Measurements from ENCODE around the gene PICALM. TPM values are rescaled to one million over a fixed set of nuclear protein-coding genes. Genes with fewer than 3 reads are reported as not detected.

PICALM gene
- total and polyA plus RNA-seq, 4 donors, result 56.8 to 454 (median 152) TPM

DNA sequence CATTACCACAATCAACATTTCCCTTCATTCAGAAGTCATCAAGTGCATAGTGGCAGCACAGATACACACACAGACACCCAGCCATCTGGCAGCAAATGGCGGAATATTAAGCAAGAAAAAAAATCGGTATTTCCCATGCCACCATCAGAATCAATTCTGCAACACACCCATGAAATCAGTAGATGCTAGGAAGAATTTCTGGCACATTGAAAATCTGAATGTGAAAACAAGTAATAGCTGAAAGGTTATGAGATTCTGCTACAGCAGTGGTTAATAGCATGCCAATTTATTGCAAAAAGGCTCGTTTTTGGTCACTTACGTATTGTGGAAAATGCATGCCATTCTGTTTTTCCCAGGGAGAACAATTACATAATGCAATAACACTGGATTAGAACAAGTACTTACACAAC lies 91.1 kb downstream of the PICALM start:
- no peak overlapping the region for H3K9ac ChIP-seq (ENCODE audit: insufficient read depth in 1 of 2, low read length in 2 of 2)
- H3K27me3 ChIP-seq (ENCODE audit: control insufficient read depth in 3 of 3, insufficient read depth in 3 of 3, low read length in 2 of 3), result no peaks in the 10 kb centered on the region
- ATAC-seq (ENCODE audit: insufficient read depth, low FRiP score) (no peak), DNase-seq (peak in 2 of 3 donors; percentile 42 to 51)
- peaks cover 6 to 34% (median 28%) of the 10 kb centered on the region in 4 donors for H3K36me3 ChIP-seq (ENCODE audit: control insufficient read depth in 4 of 4, insufficient read depth in 4 of 4, low read length in 4 of 4)
- 68 to 83% methylated on average over 4 of the region's 4 CpGs for WGBS, 2 donors
- H3K4me3 ChIP-seq, result no peak overlapping the region
- H3K9me3 ChIP-seq (ENCODE audit: control insufficient read depth in 4 of 4, insufficient read depth in 3 of 4, low read length in 3 of 4), result no peaks in the 10 kb centered on the region
- TF ChIP-seq, protein P1, sequence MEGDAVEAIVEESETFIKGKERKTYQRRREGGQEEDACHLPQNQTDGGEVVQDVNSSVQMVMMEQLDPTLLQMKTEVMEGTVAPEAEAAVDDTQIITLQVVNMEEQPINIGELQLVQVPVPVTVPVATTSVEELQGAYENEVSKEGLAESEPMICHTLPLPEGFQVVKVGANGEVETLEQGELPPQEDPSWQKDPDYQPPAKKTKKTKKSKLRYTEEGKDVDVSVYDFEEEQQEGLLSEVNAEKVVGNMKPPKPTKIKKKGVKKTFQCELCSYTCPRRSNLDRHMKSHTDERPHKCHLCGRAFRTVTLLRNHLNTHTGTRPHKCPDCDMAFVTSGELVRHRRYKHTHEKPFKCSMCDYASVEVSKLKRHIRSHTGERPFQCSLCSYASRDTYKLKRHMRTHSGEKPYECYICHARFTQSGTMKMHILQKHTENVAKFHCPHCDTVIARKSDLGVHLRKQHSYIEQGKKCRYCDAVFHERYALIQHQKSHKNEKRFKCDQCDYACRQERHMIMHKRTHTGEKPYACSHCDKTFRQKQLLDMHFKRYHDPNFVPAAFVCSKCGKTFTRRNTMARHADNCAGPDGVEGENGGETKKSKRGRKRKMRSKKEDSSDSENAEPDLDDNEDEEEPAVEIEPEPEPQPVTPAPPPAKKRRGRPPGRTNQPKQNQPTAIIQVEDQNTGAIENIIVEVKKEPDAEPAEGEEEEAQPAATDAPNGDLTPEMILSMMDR (IDR thresholded peaks at IDR 0.05; ENCODE audit: control extremely low read depth, extremely low read depth), result no peak
- H3K4me1 ChIP-seq (ENCODE audit: control insufficient read depth in 5 of 5, insufficient read depth in 5 of 5, low read length in 5 of 5), result peaks cover 0 to 11% (median 0%) of the 10 kb centered on the region in 5 donors
- H3K27ac ChIP-seq (ENCODE audit: low read depth in 1 of 2, low read length in 1 of 2), result no peak overlapping the region

DNA sequence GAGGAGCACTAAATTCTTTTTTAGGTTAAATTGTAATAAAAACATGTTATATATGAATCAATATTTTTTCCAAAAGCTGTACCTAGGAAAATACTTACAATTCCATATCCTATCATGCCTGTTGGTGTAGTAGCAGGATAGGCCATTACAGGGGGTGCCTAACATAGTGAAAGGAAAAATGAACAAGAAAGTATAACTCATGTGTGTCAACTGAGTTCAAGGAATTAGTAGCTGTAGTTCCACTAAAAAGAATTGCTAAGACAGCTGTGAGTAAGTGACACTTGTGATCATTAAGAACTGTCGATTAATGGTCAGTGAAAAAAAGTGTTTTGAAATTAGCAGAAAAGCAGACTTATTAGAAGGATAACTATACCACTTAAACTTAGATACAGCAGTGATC lies 92.4 kb downstream of the PICALM start:
- Histone ChIP-seq H3K9ac (ENCODE audit: insufficient read depth in 1 of 2, low read length in 2 of 2) (no peak overlapping the region), H3K4me1 (ENCODE audit: control insufficient read depth in 5 of 5, insufficient read depth in 5 of 5, low read length in 5 of 5) (peaks cover 0 to 11% (median 0%) of the 10 kb centered on the region in 5 donors), H3K36me3 (ENCODE audit: control insufficient read depth in 4 of 4, insufficient read depth in 4 of 4, low read length in 4 of 4) (peaks cover 8 to 33% (median 27%) of the 10 kb centered on the region in 4 donors), H3K9me3 (ENCODE audit: control insufficient read depth in 4 of 4, insufficient read depth in 3 of 4, low read length in 3 of 4) (no peaks in the 10 kb centered on the region), H3K27me3 (ENCODE audit: control insufficient read depth in 3 of 3, insufficient read depth in 3 of 3, low read length in 2 of 3) (no peaks in the 10 kb centered on the region), H3K27ac (ENCODE audit: low read depth in 1 of 2, low read length in 1 of 2) (no peak overlapping the region), H3K4me3 (no peak overlapping the region)
- no peak for ATAC-seq (ENCODE audit: insufficient read depth, low FRiP score)
- 95 to 100% methylated on average over 1 of the region's 1 CpG for WGBS, 2 donors
- no peak for DNase-seq
- TF ChIP-seq, protein P1 (IDR thresholded peaks at IDR 0.05; ENCODE audit: control extremely low read depth, extremely low read depth), result no peak

DNA sequence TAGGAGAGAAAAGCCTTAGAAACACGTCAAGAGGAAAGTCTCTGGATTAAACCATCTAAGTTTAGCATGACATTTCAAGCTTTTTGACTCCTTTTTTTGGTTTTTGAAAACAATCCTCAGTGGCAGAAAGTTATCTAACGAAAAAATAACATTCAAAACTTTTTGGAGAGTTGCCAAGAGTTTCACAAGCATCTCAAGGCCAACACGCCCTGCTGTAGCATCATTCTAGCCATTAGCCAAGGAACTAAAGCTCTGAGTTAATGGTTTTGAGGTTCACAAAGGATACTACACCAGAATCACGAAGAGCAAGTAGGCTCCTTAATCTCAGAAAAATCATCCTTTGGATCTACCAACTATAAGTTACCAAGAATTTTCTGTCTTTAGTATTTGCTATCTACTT lies 94.8 kb downstream of the PICALM start:
- no peak for ATAC-seq (ENCODE audit: insufficient read depth, low FRiP score)
- Histone ChIP-seq H3K36me3 (ENCODE audit: control insufficient read depth in 4 of 4, insufficient read depth in 4 of 4, low read length in 4 of 4) (peaks cover 9 to 34% (median 29%) of the 10 kb centered on the region in 4 donors), H3K9me3 (ENCODE audit: control insufficient read depth in 4 of 4, insufficient read depth in 3 of 4, low read length in 3 of 4) (no peaks in the 10 kb centered on the region), H3K4me1 (ENCODE audit: control insufficient read depth in 5 of 5, insufficient read depth in 5 of 5, low read length in 5 of 5) (peaks cover 0 to 15% (median under 1%) of the 10 kb centered on the region in 5 donors), H3K27me3 (ENCODE audit: control insufficient read depth in 3 of 3, insufficient read depth in 3 of 3, low read length in 2 of 3) (no peaks in the 10 kb centered on the region), H3K4me3 (no peak overlapping the region), H3K27ac (ENCODE audit: low read depth in 1 of 2, low read length in 1 of 2) (no peak overlapping the region), H3K9ac (ENCODE audit: insufficient read depth in 1 of 2, low read length in 2 of 2) (no peak overlapping the region)
- TF ChIP-seq, protein P1 (IDR thresholded peaks at IDR 0.05; ENCODE audit: control extremely low read depth, extremely low read depth), result no peak
- peak in 2 of 3 donors; percentile 59 to 67 for DNase-seq
- 58 to 63% methylated on average over 4 of the region's 4 CpGs for WGBS, 2 donors

GRCh38 chr11:85970593-85970992 lies 98.3 kb downstream of the PICALM start:
- Histone ChIP-seq H3K9me3 (ENCODE audit: control insufficient read depth in 4 of 4, insufficient read depth in 3 of 4, low read length in 3 of 4) (no peaks in the 10 kb centered on the region), H3K9ac (ENCODE audit: insufficient read depth in 1 of 2, low read length in 2 of 2) (no peak overlapping the region), H3K4me3 (no peak overlapping the region), H3K27me3 (ENCODE audit: control insufficient read depth in 3 of 3, insufficient read depth in 3 of 3, low read length in 2 of 3) (no peaks in the 10 kb centered on the region), H3K27ac (ENCODE audit: low read depth in 1 of 2, low read length in 1 of 2) (no peak overlapping the region), H3K36me3 (ENCODE audit: control insufficient read depth in 4 of 4, insufficient read depth in 4 of 4, low read length in 4 of 4) (peaks cover 15 to 39% (median 28%) of the 10 kb centered on the region in 4 donors), H3K4me1 (ENCODE audit: control insufficient read depth in 5 of 5, insufficient read depth in 5 of 5, low read length in 5 of 5) (peaks cover 0 to 16% (median 6%) of the 10 kb centered on the region in 5 donors)
- DNase-seq (no peak), ATAC-seq (ENCODE audit: insufficient read depth, low FRiP score) (no peak)
- TF ChIP-seq, protein P1 (IDR thresholded peaks at IDR 0.05; ENCODE audit: control extremely low read depth, extremely low read depth), result no peak
- 84 to 90% methylated on average over 5 of the region's 5 CpGs for WGBS, 2 donors

Data from lung (tissue), 12 donors.